ENCODE measurements around the gene POLR3E.

- no peak for TF ChIP-seq CTCF (IDR thresholded peaks at IDR 0.05)
- no peak for TF ChIP-seq ZFX (IDR thresholded peaks at IDR 0.05; ENCODE audit: borderline replicate concordance)
Observed at GRCh38 chr16:22320572-22321339, 23.5 kb downstream of the POLR3E start.

All from 22Rv1 (cell line).